KMS-11 (cell line): ENCODE measurements around the gene RASSF4.
A peak's percentile ranks its signal among the peaks of the same experiment; 100 is the strongest.

Experiments used
- H2AFZ ChIP-seq: fragments of 200-600 bp; sonication (generic); 2 replicates; pipeline ENCODE4 v1.6.1; 2016; ENCODE audit warnings: antibody characterized with exemption, mixed run types, low read depth
- H3K27ac ChIP-seq: fragments of 200-600 bp; sonication (generic); 2 replicates; pipeline ENCODE4 v1.6.1; 2016; ENCODE audit warnings: mild to moderate bottlenecking, mixed run types
- H3K27me3 ChIP-seq: fragments of 200-600 bp; sonication (generic); 2 replicates; pipeline ENCODE4 v1.6.1; 2017; ENCODE audit warnings: mild to moderate bottlenecking, low read depth, mixed run types, moderate library complexity; ENCODE audit not compliant: insufficient read depth
- H3K36me3 ChIP-seq: fragments of 200-600 bp; sonication (generic); 2 replicates; pipeline ENCODE4 v1.6.1; 2017; ENCODE audit warnings: mild to moderate bottlenecking, mixed run types; ENCODE audit not compliant: insufficient read depth
- H3K4me1 ChIP-seq: fragments of 200-600 bp; sonication (generic); 2 replicates; pipeline ENCODE4 v1.6.1; 2016; ENCODE audit warnings: mild to moderate bottlenecking, low read depth, mixed run types; ENCODE audit not compliant: poor library complexity, severe bottlenecking
- H3K4me2 ChIP-seq: fragments of 200-600 bp; sonication (generic); 2 replicates; pipeline ENCODE4 v1.7.0; 2016; ENCODE audit warnings: mild to moderate bottlenecking, mixed run types
- H3K4me3 ChIP-seq: fragments of 200-600 bp; sonication (generic); IDR thresholded peaks from 2 replicates; pipeline ENCODE4 v1.6.1; 2017; ENCODE audit warnings: low read depth, low read length, mixed read lengths; ENCODE audit not compliant: insufficient read depth
- H3K79me2 ChIP-seq: fragments of 200-600 bp; sonication (generic); 2 replicates; pipeline ENCODE4 v1.6.1; 2016; ENCODE audit warnings: low read depth, mixed run types; ENCODE audit not compliant: insufficient read depth
- H3K9ac ChIP-seq: fragments of 200-600 bp; sonication (generic); 2 replicates; pipeline ENCODE4 v1.6.1; 2016; ENCODE audit warnings: mild to moderate bottlenecking, mixed run types
- H4K20me1 ChIP-seq: fragments of 200-600 bp; sonication (generic); 2 replicates; pipeline ENCODE4 v1.6.1; 2016; ENCODE audit warnings: mild to moderate bottlenecking, mixed run types; ENCODE audit not compliant: insufficient read depth
- CTCF ChIP-seq: fragments of 200-600 bp; sonication (generic); conservative IDR thresholded peaks from 2 replicates; pipeline ENCODE4 v1.6.1; 2017; ENCODE audit warnings: low read depth, mild to moderate bottlenecking, antibody characterized with exemption, low read length, moderate library complexity, mixed read lengths

The RASSF4 gene

GRCh38 chr10:44998146-44998631, 38.6 kb downstream of the RASSF4 start:
- no peaks in the 10 kb centered on the region; the same call in 1 of the 2 replicates for H3K36me3 ChIP-seq
- no peak for TF ChIP-seq CTCF
- H3K27ac ChIP-seq: no peak overlapping the region
- H3K4me1 ChIP-seq: peaks cover 71% of the 10 kb centered on the region
- H3K4me2 ChIP-seq: no peak overlapping the region
- H3K79me2 ChIP-seq: peaks cover 16% of the 10 kb centered on the region
- no peak overlapping the region for H3K9ac ChIP-seq
- no peaks in the 10 kb centered on the region for H4K20me1 ChIP-seq
- no peak overlapping the region for H2AFZ ChIP-seq
- no peaks in the 10 kb centered on the region for H3K27me3 ChIP-seq
- H3K4me3 ChIP-seq: no peak overlapping the region

DNA sequence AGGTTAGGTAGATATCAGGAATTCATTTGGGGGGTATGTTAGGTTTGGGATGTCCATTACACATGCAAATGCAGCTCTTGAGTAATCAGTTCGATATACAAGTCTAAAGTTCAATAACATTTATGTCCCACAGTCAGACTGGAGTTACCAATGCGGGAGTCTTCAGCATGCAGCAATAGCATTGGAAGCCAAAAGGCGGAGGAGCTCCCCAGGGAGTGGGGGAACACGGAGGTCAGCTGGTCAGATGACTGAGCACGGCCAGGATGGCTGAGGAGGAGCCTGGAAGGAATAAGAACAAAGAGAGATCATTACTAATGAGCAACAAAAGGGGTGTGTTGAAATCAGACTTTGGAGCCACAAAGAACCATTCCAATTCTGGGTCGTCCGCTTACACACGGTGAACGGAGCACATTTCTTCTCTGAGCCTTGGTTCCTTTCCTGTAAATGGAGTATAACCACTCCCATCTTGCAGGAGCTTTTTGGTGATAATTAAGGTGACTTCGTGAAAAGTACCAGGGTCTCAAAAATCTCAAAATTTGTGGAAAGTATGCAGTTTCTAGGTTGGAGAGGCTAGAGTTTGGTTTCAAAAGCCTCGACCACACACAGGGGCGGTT, 40.6 kb downstream of the RASSF4 start:
- Histone ChIP-seq H4K20me1 (no peaks in the 10 kb centered on the region), H3K79me2 (peaks cover 21% of the 10 kb centered on the region), H3K4me2 (peak overlapping the region; percentile 31), H3K4me3 (no peak overlapping the region), H3K9ac (peak overlapping the region; percentile 76; the same call in 1 of the 2 replicates), H3K36me3 (no peaks in the 10 kb centered on the region), H2AFZ (peak overlapping the region; percentile 49), H3K4me1 (peaks cover 50% of the 10 kb centered on the region), H3K27me3 (no peaks in the 10 kb centered on the region), H3K27ac (peak overlapping the region; percentile 81)
- TF ChIP-seq CTCF: no peak

DNA sequence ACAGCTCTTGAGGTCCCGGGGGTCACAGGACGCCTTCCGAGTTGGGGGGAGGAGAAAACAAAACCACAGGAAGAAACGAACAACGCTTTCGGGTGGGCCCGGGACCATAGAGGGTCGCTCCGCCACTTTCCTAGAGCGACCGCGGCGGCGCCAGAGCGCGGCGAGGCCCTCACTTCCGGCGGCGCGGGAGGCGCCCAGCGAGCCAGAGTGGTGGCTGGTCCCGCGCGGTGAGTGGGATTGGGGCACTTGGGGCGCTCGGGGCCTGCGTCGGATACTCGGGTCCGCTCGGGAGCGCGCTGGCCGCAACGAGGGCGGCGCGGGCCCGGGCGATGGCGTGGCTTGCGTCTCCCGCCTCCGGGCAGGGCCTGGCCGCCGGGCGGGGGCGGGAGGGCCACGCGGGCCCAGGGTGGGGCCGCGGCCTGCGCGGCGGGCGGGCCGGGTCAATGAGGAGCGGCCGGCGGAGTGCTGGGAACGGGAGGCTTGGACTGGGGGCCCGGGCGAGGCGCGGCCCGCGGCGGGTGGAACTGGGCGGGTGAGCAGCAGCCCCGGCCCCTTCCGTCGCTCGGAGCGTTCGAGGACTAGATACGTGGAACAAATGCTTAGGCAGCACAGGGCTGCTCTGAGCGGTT, 41.3 kb downstream of the RASSF4 start, which contains the start of gene ZNF22:
Gene ZNF22 (plus strand): TSS at position 172 of the 629 bp plus-strand sequence. CDS start 2,446 bp downstream, outside the sequence.
- H3K79me2 ChIP-seq: peaks cover 21% of the 10 kb centered on the region
- H2AFZ ChIP-seq: peak within 1 kb of the TSS; percentile 49

More for the DNA sequence above, 41.3 kb downstream of the RASSF4 start, which contains the start of gene ZNF22:
- Histone ChIP-seq H3K4me3 (no peak within 1 kb of the TSS), H3K36me3 (no peaks in the 10 kb centered on the region), H3K27ac (peak within 1 kb of the TSS; percentile 81), H3K4me2 (peak within 1 kb of the TSS; percentile 78), H3K27me3 (no peaks in the 10 kb centered on the region), H4K20me1 (no peaks in the 10 kb centered on the region), H3K4me1 (peaks cover 44% of the 10 kb centered on the region), H3K9ac (peak within 1 kb of the TSS; percentile 76)
- TF ChIP-seq CTCF: no peak
